ENCODE measurements around the gene UQCR11.

- no peak for TF ChIP-seq EZH2 (IDR thresholded peaks at IDR 0.05; ENCODE audit: insufficient read depth, poor library complexity, severe bottlenecking)
- TF ChIP-seq EZH2phosphoT487 (IDR thresholded peaks at IDR 0.05; ENCODE audit: insufficient read depth, low read depth): no peak
Measured at GRCh38 chr19:1653300-1653628, 48.0 kb upstream of the UQCR11 start.
